ENCODE results near the gene BICRA. TPM values are rescaled to one million over a fixed set of nuclear protein-coding genes. Genes with fewer than 3 reads are reported as not detected.

The BICRA gene
- total and polyA plus RNA-seq, 9 of the 15 experiments (the other 6 are each of a cell fraction or from before 2014, with no cell fraction given): 0.01 to 8.8 (median 1.2) TPM

DNA sequence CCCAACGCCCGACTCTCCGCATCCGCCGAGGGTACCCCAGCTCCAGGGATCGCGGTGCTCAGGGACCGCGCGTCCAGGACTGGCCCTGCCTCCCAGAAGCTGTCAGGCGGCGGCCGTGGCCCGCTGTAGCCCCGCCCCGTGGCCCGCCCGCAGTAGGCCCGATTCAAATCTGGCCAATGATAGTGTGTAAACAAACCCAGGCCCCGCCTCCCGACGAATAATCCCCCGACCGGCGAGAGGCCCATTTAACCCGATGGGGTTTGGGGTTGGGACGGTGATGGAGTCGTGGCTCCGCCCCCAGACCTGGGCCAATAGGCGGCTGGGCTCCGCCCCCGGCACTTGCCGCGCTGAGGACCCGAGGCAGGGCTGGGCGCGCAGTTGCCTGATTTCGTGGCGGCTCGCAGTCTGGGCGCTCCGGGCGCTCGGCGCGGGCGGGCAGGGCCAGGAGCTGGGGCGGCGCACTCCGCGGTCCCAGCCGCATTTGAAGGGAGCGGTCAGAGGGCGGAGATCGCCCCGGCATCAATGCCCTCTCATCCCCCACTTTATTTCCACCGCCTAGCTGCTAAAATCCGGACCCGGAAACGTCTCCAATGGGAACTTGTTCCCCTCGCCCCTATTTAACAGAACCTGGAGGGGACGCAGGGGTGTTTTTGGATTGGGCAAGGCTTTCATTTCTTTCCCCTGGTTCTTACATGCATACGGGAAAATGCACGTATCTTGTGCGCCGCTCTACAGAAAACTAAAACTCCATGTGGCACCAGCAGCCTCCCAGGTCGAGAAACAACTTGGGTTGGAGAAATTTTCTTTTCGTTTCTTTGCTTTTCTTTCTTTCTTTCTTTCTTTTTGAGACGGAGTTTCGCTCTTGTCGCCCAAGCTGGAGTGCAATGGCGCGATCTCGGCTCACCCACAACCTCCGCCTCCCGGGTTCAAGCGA is 8.4 kb upstream of the BICRA start (continued):
- TF ChIP-seq GTF2E2 (tag; IDR thresholded peaks at IDR 0.05): peak; percentile 55; the same call in 1 of the 2 replicates
- no peak for TF ChIP-seq ZNF644 (tag; IDR thresholded peaks at IDR 0.05; ENCODE audit: low read depth)
- TF ChIP-seq TSC22D4 (tag; IDR thresholded peaks at IDR 0.05): no peak
- TF ChIP-seq JUN (IDR thresholded peaks at IDR 0.05; ENCODE audit: borderline replicate concordance, low read depth, low read length): no peak
- peak; percentile 96; the same call in 1 of the 2 replicates for TF ChIP-seq JUN (CRISPR knock-in tag; IDR thresholded peaks at IDR 0.05; ENCODE audit: borderline replicate concordance)
- TF ChIP-seq ETV1 (tag; conservative IDR thresholded peaks at IDR 0.05; ENCODE audit: low read depth): no peak
- TF ChIP-seq HDAC8 (tag; IDR thresholded peaks at IDR 0.05): no peak
- TF ChIP-seq NFE2 (IDR thresholded peaks at IDR 0.05; ENCODE audit: low read depth): peak; percentile 41; the same call in 1 of the 2 replicates
- TF ChIP-seq KDM2B (CRISPR knock-in tag; IDR thresholded peaks at IDR 0.05): peak; percentile 56; the same call in 1 of the 2 replicates
- no peak for TF ChIP-seq ZNF586 (CRISPR knock-in tag; conservative IDR thresholded peaks at IDR 0.05)
- no peak for TF ChIP-seq IRF2 (CRISPR knock-in tag; IDR thresholded peaks at IDR 0.05)
- no peak for TF ChIP-seq ZNF76 (CRISPR knock-in tag; IDR thresholded peaks at IDR 0.05; ENCODE audit: borderline replicate concordance)
- TF ChIP-seq ZSCAN29 (IDR thresholded peaks at IDR 0.05): no peak
- TF ChIP-seq, protein P1, sequence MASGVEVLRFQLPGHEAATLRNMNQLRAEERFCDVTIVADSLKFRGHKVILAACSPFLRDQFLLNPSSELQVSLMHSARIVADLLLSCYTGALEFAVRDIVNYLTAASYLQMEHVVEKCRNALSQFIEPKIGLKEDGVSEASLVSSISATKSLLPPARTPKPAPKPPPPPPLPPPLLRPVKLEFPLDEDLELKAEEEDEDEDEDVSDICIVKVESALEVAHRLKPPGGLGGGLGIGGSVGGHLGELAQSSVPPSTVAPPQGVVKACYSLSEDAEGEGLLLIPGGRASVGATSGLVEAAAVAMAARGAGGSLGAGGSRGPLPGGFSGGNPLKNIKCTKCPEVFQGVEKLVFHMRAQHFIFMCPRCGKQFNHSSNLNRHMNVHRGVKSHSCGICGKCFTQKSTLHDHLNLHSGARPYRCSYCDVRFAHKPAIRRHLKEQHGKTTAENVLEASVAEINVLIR (CRISPR knock-in tag; IDR thresholded peaks at IDR 0.05): no peak
- TF ChIP-seq THRB (CRISPR knock-in tag; conservative IDR thresholded peaks at IDR 0.05): no peak
- no peak for TF ChIP-seq ZNF165 (CRISPR knock-in tag; IDR thresholded peaks at IDR 0.05; ENCODE audit: borderline replicate concordance)
- TF ChIP-seq ZNF583 (CRISPR knock-in tag; IDR thresholded peaks at IDR 0.05): no peak
- TF ChIP-seq CSDE1 (IDR thresholded peaks at IDR 0.05): no peak
- no peak for TF ChIP-seq ZNF589 (CRISPR knock-in tag; IDR thresholded peaks at IDR 0.05; ENCODE audit: low read depth)
- TF ChIP-seq CHD4 (IDR thresholded peaks at IDR 0.05; ENCODE audit: insufficient read depth, insufficient replicate concordance, low read depth, low read length, poor library complexity, severe bottlenecking): no peak
- TF ChIP-seq CLOCK (CRISPR knock-in tag; IDR thresholded peaks at IDR 0.05; ENCODE audit: borderline replicate concordance): no peak
- TF ChIP-seq CC2D1A (IDR thresholded peaks at IDR 0.05): peak; percentile 100
- TF ChIP-seq CBX8 (IDR thresholded peaks at IDR 0.05; ENCODE audit: borderline replicate concordance, extremely low read depth, low read depth, low read length, poor library complexity, severe bottlenecking): no peak
- TF ChIP-seq MAFF (IDR thresholded peaks at IDR 0.05; ENCODE audit: low read length): no peak

All from K562 (cell line).